ENCODE measurements around the gene TLE1.
"Not testable (repeated sequence)": the region's sequence is repeated elsewhere in the genome, so short reads cannot be mapped to it uniquely, and the experiment has no call there.

The TLE1 gene

DNA sequence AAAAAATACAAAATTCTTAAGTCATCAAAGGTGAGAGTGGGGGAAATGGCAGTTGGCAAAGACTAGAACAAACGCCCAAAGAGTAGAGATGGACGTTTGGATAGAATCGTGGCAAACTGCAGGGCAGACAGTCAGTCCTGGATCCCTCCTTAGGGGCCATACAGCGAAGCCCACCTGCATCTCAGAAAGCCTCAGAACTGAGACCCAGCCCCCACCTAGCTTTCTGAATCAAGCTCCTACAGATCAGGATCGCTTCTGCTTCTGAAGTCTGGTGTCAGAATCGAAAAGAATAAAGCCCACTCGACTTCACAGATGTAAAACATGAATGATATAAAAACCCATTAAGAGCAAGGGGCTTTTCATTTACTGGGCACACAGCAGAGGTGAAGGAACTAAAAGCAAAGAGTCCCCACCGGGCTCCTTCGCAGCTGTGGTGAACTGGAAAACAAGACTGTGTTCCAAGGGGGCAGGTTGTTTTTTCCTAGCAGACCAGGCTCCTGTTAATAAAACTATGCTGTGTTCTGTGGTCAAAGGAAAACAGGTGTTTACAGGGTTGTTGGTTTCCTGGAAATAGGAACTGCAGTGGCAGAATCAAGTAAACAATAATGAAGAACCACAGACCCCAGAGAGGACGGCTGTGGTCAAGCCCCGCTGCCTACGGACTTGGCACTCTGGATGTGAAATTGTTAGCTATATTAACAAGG is 91.8 kb downstream of the TLE1 start:
- no peak for DNase-seq

DNA sequence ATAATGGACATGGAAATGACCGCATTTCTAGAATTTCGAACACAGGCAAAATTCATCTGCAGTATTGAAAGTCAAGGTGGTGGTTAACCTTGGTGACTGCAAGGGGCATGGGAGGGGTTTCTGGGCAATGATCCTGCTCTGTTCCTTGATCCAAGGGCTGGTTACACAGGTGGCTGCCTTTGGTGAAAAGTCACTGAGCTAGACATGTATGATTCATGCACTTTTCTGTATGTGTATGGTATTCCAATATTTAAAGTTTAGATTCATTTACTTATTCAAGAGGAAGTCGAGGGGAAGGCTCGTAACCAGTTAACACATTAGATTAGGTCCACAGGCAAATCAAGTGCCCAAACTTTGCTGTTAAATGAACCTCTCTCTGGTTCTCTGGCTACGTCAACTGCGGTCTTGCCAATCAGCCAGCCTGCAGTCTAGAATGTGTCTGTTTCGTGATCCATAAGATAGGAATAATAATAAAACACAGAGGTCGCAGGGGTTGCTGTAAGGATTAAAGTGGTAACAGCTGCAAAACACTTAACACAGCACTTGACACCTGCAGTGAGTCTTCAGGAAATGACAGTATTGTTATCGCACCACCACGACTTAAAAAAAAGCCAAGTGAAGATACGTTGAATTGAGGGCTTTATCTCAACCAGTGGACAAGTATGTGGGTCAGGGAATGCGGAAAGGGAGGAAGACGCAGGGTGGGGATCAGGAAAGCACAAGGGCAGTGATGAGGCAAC is 92.5 kb downstream of the TLE1 start:
- DNase-seq, result no peak

DNA sequence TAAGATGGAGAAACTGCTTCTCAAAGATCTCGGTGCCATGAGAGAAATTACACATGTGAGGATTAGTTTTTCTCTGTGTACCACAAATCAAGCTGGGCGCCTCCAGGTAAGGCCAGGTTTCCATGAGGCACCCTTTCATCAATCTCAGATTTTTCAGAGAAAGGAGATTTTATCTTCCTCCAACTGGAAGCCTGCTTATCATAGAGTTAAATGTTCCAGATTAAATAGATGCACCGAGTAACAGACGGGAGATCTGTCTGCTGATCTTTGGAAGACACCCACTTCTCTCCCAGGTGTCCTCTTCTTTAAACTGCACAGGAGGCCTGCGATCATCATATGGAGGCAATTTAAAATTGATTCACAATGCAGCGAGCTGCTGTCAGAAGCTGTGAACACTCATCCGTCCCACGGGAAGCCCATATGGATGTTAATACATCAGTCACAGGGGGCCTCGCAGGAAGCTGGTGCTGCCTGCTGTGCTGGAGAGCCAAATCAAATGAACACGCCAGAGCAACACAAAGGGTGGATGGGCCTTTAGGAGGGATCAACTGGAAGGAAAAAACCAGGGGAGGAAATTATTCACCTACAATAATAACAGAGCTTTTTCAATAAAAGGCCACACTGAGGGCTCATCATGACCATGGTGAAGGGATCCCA is 93.3 kb downstream of the TLE1 start:
- DNase-seq, result no peak

DNA sequence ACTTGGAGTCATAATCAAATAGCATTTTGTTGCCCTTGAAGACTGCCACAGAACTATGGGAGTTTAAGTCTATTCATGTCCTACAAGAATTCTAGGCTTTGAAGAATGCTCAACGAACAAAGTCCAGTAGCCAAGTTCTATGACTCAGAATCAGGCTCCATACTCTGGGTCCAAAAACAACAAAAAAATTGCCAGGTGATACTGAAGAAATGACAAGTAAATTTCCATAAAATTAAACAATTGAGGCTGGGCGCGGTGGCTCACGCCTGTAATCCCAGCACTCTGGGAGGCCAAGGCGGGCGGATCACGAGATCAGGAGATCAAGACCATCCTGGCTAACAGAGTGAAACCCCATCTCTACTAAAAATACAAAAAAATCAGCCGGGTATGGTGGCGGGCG is 94.1 kb downstream of the TLE1 start:
- not testable (repeated sequence) for DNase-seq

DNA sequence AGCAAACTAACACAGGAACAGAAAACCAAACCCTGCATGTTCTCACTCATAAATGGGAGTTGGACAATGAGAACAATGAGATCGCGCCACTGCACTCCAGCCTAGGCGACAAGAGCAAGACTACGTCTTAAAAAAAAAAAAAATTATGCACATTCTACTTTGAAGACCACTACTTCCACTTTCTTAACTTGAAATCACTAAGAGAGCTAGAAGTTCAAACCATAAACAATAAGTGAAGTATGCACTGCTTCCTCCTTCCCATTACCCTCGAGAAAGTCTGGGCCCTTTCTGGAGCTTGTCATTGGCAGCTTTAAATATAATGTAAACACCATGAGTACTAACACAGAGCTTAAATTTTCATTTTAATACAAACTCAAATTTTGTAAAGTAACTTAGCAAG is 94.9 kb downstream of the TLE1 start:
- no peak for DNase-seq

DNA sequence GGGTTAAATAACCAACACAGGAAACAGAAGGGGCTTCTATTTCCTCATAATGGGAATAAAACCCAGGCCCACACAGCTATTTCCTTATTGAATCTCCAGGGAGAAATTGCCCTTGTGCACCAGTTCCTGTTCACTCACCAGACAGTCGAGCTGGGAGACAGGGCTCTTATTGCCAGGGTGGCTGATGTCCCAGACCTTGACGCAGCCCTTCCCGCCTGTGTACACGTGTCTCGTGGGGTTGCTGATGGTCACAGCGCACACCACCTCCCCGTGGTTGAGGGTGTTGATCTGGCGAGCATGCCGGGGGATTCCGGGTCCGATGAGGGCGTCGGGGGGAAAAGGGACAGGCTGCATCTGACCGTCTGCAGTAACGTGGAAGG is 96.5 kb downstream of the TLE1 start:
- DNase-seq, result no peak

DNA sequence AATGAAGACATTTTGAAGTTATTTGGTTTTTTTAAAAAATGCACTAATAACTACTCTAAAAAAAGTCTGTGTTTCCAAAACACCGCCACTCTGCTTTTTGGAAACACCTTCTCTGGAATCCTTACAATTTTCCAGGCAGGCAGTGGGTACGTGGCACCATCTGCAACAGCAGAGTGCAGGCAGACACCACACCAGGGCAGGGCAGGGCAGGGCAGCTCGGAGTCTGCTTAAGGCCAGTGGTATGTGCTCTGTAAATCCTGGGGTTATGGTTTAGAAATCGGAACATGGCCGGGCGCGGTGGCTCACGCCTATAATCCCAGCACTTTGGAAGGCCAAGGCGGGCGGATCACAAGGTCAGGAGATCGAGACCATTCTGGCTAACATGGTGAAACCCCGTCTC is 97.6 kb downstream of the TLE1 start:
- DNase-seq, result no peak

DNA sequence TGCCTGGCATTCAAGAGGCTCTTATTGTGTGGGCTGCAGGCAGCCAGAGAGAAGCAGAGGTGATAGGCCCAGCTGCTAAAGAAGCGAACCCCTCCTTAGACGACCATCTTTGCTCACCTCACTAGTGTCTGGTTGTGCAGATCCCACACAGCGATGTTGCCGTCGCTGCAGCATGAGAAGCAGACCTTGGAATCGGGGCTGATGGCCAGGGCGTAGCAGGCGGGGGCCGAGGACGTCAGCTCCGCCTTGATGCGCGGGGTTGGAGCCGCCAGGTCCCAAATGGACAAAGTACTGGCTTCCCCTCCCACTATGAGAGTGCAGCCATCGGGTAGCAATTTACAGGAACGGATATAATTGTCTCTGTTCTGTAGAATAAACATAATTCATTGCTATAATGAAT is 98.7 kb downstream of the TLE1 start:
- no peak for DNase-seq

DNA sequence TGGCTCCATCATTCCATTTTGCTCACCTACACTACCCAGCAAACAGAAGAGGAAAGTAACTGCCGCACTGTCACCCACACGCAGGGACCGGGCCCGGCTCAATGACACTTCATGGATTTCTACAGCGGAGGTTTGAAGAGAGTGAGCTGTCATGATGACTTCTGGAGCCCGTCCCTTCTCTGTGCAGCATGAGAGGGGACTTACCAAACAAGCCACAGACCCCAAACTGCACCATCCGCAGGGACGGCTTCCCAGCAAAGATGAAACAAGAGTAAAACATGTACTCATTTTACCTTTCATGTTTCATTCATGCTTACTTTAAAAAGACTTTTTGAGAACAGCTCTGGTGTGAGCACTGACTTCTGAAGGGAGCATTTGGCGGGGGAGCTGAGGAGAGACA is 99.5 kb downstream of the TLE1 start:
- DNase-seq, result no peak

DNA sequence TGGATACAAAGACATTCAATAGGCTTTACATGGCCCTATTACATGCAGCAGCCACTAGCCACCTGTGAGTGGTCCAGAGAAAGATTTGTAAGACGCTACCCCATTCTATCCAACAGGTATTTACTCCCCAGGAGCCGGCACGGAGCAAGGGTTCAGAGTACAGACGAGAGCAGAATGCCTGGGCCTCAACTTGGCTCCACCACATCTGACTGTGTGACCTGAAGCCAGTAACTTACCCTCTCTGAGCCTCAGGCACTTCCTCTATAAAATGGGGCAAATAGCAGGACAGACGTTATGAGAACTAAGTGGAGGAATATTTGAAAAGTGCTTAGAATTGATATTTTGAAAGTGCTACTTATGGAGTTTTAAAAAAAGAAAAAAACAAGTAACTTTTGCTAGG is 100.0 kb downstream of the TLE1 start:
- no peak for DNase-seq

DNA sequence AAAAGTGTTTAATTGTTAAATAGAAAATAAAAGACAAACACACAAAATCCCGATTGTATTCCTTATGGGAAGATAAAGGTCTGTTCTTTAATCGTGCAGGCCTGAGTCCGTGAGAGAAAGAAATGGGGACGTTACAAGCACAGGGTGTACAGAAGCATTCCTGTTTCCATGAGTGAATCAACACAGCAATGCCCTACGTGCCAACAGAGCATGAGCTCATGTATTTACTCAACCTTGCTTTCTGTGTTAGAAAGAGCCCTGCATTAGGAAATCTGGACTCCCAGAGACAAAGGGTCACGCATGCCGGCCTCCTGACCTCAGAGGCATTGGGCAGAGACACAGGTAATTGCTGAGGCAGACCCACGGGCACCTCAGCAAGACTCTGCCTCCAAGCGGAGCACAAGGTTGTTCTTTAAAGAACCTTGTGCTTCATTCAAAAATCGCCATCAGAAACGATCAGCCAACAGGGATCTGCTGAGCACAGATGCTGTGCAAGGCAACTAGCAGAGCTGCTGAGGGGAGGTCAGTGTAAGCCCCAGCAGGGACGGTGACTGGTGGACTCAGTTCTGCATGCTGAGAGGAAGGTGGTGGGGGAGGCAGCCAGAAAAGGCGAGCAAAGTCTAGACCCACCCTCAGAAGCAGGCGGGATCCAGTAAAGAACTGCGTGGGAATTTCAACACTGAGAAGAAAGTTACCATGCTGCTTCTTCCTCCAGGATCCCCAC is 101.0 kb downstream of the TLE1 start:
- DNase-seq, result no peak

DNA sequence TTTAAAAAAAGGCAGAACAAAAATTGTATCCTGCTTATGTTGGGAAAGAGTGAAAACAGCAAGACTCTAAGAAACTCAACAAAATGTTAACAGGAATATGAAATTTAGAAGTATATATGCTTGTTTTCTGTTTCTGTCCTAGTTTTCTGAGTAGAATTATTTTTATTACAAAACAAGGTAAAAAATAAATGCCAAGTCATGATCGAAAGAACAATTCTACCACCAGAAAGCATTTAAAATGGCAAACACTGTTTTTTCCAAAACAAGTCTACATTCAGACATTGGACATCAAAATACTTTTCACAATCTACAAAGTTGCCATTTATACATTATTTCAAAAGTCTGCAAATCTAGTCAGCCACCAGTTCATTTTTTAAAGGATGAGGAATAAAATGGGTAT is 102.6 kb downstream of the TLE1 start:
- DNase-seq, result no peak

DNA sequence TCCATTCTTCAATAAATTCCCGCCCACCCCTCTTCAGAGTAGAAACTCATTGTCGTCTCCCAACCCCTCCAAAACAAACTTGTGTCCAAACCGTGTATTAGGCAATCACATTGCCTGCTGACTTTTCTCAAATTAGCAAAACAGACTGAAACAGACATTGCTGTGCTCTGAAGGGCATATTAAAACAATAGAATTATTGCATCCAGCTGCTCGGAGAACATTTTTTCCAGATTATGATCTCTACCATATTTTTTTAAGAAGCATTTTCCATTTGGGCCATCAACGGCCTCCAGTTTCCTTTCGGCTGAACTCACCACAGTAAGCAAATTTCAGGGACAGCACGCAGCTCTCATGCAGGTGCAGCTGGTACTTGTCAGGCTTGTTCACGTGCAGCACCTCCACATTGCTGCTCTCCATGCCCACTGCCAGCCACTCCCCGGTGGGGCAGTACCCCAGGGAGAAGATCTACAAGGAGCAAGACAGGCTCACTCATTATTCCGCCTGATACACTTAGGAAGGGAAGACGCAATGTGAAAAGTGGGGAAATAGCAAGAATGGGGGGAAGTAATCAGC is 104.1 kb downstream of the TLE1 start:
- no peak for DNase-seq

DNA sequence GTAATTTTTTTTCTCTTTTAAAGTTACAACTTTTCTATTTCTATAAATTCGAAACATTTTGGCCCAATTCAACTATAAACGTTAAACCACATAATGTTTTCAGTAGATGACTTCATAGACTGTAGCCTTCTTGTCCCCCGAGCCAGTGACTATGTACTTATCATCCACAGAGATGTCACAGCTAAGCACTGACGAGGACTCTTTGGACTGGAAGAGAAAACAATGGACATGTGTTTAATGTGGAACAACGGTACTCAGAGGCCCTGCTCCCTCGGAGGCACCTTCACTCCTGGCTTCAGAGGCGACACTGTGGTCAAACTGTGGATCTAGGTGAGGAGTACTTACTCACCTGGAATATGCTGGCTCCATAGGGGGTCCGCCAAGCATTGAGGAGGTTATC is 105.2 kb downstream of the TLE1 start:
- DNase-seq, result no peak

DNA sequence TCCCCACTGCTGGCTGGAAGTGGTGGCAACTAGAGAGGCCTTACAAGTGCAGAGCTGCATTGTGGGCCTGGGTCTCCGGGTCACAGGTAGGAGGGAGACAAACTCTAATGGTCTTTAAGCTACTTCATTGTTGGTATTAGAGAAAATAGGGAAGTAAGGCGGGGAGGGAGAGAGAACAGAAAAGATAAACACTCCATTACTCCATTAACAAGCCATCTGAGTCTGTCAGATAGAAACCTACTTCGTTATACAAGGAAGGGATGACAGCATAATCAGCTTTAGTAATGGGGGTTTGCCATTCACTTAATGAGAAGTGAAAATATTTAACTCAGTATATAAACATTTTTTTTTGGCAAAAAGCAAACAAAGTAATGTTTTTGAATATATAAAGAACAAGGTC is 107.4 kb downstream of the TLE1 start:
- DNase-seq, result no peak

DNA sequence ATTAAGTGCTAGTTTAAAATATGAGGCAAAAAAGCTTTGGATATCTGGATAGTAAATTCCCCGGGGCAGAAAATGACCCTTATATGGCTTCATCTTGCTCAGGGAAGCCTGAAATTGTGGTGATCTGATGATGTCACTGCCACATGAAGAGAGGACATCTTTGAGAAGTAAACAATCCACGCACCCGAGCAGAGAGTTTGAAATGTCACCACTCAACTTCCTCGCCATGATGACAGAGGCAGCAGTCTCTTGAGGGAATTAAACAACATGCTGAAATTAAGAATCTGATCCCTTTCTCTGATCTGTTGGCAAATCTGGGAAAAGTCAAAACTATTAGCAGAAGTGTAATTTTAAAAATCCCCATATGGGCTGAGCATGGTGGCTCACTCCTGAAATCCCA is 110.0 kb downstream of the TLE1 start:
- DNase-seq, result no peak

DNA sequence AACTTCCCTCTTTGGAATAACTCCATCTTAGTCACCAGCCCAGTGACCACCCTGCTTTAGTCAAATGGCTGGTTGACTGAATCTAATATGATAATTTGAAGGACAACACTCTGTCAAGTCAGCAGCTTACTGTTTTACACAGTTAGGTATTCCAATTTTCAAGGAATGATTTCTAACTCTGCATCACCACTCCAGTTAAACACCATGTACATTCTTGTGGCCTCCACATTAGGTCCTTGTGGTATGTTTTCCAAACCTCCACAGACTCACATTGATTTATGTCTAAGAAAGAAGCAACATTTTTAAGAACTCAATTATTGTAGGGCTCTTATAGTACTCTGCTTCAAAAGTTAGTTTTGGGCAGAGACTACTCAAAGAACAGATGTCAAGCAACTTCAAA is 110.7 kb downstream of the TLE1 start:
- no peak for DNase-seq

DNA sequence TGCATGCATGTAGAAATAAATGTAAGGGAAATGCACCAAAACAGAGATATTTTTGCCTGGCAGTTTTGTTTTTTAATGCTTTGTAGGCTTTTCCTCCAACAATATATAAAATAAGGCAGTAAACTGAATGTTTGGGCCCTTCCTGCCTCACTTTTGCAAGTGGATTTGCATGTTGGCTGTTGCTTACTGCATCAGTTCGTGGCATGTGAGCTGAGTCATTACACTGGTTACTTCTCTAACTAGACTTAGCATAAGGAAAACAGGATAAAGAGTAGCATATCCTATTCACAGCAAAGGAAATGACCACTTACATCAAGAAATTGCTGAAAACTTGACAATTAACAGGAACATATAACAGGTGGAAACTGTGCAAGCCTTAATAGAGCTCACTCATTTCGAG is 113.4 kb downstream of the TLE1 start:
- no peak for DNase-seq

DNA sequence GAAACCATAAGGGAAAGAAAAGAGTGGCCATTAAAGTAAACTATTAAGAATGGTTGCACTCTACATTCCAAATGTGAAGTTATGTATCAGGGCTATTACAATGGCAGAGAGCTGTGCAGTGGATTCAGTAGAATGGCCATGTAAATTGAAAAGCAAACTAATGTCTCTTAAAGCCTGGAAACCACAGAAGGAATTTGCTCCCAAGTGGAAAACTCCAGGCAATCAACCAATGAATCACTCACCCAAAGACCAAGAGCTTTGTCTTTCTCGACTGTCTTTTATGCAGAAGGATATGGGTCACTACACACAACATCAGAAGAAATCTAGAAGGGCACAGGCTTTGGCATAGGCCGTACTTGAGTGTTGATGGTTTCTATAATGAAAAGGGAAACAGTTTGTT is 114.9 kb downstream of the TLE1 start:
- DNase-seq, result no peak

DNA sequence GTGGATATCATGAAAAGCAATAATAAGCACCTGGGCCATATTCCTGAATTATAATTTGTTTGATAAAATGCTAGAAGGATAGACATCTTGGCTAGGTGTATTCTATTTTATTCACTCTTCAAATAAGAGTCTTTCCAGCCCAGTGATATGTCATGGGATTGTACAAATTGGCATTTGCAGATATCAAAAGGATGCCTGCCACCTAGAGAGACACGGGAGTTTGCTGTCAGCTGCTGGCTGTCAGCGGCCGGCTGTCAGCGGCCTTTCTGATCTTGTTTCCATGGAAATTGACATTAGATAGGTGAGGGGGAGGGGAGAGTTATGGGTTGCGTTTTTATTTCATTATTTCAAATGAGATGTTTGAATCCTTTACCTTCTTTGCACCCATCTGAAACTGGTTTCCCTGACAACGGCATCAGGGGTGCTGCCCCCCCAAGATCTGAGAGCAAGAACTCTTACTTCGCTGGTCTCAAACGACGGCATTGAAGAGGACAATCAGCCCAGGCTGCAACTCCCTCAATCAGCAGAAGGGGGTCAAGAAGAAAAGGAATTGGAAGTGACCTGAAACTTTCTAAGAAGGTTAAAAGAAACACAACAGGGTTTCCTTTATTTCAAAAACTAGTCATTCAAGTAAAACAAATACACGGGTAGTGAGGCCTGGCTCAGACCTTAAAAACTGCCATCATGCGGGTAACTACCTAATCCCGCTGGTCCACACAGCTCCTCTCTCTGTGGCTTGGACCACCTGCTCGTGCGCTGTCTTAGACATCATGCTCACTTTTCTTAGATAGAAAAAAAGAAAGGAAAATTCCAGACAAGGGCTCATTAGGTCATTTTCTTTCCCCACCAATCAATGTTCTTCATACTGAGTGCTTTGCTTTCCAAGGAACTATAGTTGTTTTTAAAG is 115.7 kb downstream of the TLE1 start:
- no peak for DNase-seq

DNA sequence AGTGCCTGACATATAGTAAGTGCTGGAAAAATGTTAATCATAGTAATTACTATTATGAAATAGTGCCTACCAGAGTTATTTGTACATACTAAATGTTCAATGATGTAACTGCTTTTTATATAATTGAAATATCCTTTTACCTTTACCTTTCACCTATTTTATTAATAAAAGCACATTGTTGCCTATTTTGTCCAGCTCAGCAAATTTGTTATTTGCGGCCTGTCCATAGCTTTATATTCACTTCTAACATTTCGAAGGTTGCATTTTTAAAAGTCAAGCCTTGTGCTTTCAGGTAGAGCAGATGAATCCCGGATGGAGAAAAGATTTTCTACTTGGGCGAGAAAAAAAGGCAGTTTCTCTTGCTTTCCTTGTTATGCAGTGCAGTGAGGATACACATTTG is 119.3 kb downstream of the TLE1 start:
- no peak for DNase-seq

DNA sequence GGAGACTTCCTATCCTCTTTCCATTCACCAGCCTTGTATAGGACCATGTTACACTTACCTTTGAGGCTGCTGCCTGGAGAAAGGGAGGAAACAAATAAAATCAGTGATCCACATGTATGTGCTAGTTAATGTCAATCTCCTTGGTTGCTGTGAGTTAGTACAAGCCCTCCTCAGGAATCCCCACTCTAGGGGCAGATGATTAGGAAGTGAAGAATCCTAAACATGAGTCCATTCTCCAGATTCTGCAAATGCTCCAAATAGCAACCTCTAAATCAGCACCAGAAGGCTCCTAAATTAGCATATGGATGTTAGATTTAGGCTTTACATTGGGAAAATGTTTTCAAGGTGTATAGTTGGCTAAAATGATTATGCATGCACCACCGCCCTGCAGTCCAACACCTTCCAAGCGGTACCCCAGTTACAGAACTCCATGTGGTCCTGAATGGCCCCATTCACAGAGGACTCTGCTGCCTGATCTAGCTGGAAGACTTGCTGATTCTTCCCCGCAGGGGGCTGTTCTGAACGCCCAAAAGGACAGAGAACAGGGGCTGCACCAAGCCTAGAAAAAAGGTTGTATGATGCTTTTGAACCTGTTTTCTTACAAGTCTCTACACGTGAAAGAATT is 123.2 kb downstream of the TLE1 start:
- no peak for DNase-seq

Measured in activated CD4-positive, alpha-beta T cell treated with anti-CD3 and anti-CD28 coated beads for 48 hours (primary cell).